GM18511 (cell line): ENCODE measurements around the gene CEBPE.

Source experiments
- ATAC-seq: cut with Tn5 transposase; IDR thresholded peaks from one replicate; pipeline ENCODE4 v1.9.1; 2021; ENCODE audit warnings: mild to moderate bottlenecking, moderate library complexity; ENCODE audit not compliant: unreplicated experiment

CEBPE gene

DNA sequence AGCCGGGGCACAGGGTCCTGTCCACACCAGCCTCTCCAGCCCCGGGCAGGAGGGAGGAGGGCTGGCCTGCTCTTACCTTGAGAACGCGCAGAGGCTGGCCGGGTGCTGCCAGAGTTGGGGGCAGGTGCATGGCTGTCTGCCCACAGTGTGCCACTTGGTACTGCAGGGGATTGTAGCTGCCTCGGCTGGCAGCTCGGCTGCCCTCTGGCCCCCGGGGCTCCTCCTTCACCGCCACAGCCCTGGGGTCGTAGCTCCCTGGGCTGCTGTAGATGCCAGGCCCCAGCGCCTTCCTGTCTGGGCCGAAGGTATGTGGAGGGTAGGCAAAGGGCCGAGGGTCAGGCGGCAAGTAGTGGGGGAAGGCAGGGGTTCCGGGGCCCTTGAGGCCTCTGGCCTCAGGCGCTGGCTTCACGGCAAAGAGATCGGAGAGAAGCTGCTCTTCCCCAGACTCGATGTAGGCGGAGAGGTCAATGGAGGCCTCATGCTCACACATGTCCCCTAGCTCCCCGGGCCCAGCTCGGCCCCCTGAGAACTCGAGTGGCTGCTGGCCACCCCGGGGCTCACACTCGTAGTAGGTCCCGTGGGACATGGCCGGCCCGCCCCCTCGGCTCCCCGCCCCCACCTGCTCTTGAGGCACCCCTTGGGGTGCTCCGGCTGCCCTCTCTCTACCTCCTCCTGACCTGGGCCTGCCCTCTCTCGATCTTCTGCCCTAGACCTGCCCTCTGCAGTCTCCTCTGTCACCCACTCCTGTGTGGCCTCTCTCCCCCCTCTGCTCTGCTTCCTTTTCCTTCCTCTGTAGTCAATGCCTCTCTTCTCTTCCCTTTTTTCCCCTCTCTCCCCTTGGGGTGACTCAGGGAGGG is at the start of gene CEBPE:
Gene CEBPE, minus strand, starts transcription at position 750 of the 857 bp plus-strand sequence. Its CDS starts 164 bp downstream, at position 586.
- no peak for ATAC-seq

DNA sequence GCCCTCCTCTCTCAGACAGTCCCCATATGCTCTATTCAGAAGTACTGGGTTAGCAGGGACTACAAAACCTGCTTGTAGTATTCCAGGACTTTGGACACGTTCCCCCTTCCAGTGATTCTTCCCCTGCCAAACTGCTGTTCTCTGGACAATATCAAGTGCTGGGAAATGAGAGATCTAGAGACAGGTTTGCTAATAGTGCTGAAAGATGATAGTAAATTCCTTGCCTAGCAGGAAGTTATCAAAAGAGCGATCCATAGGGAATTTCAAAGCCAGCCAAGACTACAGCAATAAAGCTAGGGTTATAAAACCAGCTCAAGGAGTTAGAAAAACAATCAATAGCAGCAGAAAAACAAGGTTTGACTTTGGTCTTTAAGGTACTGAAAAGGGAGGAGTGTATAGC is 49.2 kb upstream of the CEBPE start:
- ATAC-seq, result no peak

DNA sequence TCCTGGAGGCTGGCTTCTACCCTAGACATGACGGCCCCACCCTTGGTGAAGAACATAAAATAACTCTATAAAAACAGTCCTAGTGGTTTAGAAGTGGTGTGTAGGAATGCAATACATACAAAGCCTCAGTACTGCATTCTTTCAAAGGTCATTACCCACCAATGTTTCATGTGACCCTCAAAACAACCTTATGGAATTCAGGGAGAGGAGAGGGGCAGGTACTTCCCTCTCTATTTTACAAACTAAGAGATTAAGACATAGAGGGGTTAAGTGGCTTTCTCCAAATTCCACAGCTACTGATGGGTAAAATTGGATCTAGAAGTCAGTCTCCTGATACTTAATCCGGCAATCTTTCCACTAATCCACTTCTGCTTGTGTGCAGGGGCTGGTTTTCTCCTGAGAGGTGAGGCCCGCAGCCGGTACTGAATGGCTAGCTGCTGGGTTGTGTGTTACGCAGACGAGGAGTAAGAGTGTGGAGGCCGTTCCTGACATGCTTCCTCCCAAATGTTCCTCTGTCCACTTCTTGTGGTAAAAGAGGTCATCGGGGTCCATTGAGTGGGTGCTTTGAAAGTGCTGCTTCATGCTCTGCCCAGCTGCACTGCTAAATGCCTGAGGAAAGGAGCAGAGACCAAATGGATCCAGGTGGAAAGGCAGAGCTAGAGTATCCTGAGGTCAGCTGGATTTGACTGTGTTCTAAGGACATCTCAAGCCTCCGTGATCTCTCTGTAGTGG is 48.2 kb upstream of the CEBPE start:
- no peak for ATAC-seq

DNA sequence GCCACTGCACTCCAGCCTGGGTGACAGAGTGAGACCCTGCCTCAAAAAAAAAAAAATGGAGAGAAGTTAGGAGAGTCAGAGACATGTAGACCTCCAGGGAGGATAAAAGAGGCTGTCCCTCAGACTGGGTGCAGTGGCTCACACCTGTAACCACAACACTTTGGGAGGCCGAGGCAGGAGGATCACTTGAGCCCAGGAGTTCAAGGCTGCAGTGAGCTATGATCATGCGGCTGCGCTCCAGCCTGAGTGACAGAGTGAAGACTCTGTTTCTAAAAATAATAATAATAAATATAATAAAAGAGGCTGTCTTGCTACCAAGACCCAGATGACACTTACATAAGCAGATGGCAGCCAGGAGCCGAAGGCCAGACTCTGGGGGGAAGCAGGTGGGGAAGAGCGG is 45.9 kb upstream of the CEBPE start:
- ATAC-seq, result no peak

DNA sequence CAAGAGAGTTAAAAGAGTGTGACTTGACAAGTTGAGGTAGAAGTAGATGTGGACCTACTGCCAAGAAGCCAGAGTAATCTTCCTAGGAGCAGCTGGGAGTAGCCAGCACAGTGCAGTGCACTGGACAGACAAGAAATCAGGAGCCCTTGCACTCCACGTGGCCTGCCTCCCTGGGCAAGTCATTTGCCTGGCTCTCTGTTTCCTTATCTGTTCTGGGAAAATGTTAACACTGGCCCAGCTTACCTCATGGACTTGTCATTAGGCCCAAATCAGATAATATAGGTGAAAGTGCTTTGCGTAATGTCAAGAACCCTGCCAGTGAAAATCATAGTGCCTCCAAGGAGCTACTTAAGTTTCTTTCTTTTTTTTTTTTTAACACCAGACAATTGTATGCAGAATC is 45.2 kb upstream of the CEBPE start:
- no peak for ATAC-seq

DNA sequence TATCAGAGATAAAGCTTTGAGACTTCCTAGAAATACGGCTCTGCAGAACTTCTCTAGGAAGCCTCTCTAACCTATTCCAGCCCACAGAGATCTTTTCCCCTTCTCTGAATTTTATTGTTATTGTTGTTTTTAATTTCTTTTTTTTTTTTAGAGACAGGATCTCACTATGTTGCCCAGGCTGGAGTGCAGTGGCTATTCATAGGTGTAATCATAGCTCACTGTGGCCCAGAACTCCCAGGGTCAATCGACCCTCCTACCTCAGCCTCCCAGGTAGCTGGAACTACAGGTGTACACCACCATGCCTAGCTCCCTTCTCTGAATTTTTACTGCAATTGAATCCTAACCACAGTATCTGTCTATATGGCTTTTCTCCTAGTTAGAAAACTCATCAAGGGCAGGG is 44.8 kb upstream of the CEBPE start:
- no peak for ATAC-seq

DNA sequence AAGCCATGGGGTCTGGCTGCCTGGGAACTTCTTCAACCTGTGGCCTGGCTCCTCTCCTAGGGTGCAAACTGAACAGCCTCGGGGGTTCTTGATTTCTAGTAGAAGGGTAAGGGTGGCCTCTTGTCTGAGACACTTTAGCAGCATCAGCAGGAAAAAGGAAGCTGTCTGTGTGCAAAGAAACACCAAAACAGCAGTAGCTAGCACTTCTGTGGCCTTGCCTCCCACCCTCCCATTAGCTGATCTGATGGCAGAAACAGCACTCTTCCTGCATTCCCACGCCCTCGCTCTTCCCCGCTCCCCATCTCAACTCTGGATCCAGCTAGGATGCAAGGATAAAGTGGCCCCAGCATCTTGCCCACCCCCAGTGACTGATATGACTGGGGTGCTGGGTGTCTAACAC is 43.7 kb upstream of the CEBPE start:
- ATAC-seq, result no peak

DNA sequence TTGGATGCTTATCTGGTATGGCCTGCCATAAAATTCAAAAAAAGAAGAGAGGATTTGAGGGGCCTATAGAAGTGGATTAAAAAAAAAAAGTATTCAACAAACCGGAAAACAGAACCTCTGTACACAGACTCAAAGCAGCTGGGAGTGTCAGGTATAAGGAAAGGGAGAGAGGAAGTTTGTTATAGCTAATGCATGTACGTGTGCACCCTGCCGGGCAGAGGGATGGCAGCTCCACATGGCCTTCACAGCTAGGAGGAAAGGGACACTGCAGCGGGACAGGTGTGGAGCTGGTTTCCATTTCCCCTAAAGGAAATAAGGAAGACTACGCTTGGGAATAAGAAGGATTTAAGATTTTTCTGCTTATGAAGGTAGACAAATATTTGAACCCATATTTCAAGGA is 43.0 kb upstream of the CEBPE start:
- no peak for ATAC-seq

DNA sequence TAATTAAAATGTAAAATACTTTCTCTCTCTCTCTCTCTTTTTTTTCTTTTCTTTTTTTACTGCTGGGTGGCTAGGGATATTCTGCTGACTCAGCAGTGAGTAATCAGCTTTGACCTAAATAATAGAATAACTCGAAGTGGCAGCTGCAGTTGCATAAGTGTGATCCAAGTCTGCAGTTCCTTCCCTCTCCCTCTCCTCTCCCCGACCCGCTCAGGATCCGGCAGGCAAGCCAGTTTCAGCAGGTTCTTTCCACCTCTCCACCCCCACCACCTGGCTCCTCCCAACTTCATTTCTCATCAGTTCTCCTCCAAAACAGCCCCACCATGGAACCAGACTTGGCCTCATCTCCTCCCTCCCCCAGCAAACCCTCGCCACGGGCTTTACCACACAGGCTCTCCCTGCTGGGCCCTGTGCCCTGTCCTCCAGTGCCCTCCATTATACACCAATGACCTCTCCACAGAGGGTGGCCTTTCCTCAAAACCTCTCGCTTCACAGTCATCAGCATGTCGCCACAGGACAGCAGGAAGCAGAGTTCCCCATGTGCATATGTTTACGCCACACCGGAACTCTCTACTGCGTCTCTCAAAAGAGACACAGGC is 42.0 kb upstream of the CEBPE start:
- no peak for ATAC-seq

DNA sequence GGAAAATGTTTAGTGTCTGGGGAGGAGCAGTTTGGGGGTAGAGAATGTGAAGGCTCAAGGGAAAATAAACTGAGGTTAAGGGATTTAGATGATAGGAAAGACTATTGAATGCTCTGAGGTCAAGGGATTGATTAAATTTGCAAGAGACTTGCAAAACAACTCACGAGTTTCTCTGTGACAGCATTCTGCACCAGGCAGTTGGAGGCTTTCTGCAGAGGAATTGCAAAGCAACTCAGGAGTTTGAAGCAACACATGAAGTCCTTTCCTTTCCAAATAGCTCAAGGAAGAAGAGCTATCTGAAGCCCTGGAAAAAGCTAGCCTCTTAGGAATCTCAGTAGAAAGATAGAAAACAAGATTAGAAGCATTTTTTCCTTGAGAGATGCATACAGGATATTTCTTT is 40.5 kb upstream of the CEBPE start:
- ATAC-seq, result no peak

DNA sequence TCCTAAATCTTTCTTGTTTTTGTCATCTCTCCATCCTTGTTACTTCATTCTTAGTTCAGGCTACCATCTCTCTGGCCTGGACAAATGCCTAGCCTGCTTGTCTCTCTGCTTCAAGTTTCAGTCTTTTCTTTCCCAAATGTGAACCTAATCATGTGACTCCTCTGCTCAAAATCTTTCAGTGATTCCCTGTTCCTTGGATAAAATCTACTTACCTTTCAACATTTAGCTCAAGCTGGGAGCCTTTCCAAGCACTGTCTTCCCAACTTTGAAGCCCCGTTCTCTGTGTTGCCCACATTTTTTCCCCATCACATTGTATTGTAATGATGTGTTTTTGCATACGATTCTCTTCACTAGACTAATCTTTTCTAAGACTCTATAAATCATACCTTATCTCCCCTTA is 39.7 kb upstream of the CEBPE start:
- no peak for ATAC-seq

DNA sequence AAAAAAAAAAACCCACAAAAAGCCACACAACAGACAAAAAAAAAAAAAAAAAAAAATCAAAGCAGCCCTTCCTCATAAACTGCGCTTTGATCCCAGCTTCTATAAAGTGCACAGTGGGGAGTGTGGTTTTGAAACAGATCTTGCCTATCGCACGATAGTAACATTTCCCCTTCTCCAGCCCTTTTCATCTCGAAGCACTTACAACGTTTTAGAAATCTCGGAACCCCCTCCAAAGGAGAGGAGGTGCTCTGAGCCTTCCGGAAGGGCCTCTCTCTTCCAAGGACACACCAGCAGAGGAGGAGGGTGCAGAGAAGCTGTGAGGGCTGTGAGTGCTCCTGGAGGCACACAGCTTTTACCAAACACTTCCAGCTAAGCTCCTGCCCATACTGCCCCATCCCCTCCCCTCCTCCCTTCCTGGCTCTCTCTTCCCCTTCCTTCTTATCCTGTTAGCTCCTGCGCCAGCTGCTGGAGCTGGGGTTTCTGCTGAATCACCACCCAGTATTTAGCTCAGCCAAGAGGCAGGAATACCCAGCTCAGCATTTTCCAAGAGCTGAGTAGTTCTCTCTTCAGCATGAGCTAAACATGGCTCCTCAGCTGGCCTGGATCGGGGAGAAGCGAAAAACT is 36.0 kb upstream of the CEBPE start:
- no peak for ATAC-seq

DNA sequence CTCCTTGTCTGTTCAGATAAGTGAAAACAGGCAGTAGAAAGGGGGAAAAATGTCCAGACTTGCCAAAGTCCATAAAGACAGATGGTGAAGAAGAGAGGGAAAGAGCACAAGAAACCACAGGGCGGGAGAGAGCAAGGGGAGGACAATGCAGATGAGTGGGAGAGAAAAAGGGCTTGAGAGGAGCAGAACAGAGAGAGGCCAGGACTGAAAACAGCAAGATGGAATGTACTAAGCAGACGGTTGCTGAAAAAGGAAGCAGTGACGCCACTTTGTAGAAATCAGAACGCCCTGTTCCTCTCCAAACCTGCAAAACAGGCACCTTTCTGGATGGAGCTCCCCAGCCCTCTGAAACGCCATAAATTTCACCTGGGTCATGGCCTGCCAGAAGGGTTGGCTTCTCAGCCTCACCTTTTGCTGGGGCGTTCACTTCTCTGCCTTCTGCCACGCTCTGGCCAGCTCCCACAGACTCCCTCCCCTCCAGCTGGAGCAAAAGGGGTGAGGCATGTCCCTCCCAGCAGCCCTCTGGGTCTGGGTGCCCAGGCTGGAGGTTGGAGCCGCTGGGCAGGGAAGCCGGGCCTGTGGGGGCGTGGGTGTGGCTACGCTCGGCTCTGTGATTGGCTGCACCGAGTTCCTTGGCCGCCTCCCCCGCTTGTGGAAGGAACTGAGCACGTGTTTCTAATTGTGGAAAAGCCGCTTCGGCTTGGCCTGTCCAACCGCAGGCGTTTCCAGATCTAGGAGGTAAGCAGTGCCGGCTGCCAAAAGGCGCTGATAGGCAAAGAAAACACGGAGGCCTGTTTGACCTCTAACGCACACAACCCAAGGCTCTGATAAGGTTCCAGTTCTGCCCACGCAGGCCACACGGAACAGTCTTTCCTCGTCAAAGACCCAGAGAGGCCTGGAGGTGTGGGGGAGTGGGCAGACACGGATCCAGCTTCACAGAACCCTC is 35.1 kb upstream of the CEBPE start:
- ATAC-seq, result no peak

DNA sequence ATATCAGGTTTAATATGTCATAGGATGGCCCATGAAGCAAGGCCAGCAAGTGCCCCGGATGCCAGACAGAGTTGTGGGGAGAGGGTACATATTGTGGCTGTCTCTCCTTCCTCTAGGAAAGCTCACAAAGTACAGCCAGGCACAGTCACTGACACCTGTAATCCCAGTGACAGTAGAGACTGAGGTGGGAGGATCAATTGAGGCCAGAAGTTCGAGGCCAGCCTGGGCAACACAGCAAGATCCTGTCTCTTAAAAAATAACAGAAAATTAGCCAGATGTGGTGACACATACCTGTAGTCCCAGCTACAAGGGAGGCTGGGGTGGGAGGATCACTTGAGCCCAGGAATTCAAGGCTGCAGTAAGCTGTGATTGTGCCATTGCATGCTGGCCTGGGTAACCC is 32.3 kb upstream of the CEBPE start:
- no peak for ATAC-seq

DNA sequence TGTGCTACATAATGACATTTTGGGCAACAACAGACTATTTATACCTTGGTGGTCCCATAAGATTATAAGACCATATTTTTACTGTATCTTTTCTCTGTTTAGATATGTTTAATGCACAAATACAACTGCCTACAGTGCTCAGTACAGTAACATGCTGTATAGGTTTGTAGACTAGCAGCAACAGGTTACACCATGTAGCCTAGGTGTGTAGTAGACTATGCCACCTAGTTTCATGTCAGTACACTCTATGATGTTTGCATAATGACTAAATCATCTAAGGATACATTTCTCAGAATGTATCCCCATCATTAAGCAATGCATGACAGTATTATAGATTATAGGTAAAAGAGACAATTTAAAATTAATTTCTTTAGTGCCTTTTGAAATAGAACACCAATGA is 30.7 kb upstream of the CEBPE start:
- no peak for ATAC-seq

DNA sequence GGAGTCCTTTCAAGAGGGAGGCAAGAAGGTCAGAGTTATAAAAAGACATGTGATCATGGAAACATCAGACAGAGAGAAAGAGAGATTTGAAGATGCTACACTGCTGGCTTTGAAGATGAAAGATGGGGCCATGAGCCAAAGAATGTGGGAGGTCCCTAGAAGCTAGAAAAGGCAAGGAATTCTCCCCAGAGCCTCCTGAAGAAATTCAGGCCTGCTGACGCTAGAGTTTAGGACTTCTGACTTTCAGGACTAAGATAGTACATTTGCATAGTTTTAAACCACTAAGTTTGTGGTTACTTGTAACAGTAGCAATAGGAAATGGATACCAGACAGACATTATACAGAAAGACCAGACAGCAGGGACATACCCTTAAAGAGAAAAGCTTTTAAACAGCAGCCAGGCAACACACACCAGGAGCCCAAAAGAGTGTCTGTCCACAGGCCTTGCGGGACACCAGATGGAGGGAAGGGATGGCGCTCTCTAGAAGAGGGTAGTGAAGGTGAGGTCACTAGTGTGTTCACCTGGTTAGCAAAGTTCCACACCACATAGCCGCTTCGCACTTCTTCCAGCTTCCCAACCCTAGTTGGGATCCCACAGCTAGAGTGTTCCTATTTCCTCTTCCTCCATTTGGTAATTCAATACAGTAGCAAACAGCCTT is 29.7 kb upstream of the CEBPE start:
- ATAC-seq, result no peak

DNA sequence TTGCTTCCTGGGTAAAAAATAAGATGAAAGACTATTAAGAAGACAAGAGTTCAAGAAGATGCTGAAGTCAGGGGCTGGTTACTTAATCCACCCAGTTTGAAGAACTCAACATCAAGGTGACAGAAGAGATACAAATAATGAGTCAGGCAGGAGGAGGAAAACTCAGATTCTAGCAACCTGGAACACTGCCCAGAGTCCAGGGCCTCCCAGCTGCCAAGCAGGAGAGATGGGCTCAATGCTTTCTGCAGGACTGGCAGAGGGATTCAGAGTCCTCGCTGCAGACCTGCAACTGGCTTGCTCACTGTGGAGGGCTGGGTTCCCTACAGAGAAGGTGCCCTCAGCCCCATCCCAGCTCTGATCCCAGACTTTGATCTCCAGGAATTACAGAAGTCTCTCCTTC is 28.6 kb upstream of the CEBPE start:
- no peak for ATAC-seq

DNA sequence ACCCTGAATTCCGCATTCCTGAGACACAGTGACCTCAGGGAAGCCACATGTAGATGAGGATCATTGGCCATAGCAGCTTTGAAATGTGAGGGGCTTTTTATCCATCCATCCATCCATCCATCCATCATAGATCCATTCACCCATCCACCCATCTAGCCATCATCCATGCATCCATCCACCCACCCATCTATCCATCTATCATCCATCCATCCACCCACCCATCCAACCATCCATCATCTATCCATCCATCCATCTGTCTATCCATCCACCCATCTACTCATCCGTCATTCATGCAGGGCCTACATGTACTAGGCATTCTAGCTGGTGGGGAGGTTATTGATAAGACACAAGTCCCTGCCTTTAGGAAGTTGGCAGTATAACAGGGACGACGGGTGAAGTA is 27.9 kb upstream of the CEBPE start:
- no peak for ATAC-seq

DNA sequence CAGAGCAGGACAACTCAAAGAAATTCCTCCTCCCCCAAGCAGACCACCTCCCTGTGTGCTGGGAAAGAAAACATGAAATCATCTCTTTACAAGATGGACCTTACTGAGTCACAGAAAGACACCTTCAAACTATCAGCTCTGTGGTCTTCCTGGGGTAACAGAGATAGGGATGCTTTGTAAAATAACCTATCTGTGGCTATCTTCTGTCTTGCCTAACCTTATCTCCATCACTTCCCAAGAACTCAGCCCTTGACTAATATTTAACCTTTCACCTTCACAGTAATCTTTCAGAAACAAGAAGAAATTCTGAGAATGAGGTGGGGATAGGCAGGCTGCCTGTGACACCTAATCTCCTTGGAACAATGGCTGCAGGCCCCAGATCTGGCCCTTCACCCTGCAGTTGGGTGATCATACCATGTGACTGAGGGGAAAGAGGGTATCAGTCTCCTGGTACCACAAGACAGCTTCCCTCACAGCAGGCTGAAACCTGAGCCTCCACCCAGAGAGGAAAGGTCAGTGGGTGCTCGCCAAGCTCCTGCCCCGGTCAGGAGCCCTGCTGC is 27.4 kb upstream of the CEBPE start:
- ATAC-seq, result no peak
